RKO (cell line): Measurements from ENCODE around the gene COL18A1.
"Not testable (repeated sequence)": the region's sequence is repeated elsewhere in the genome, so short reads cannot be mapped to it uniquely, and the experiment has no call there.

Experiments used
- DNase-seq: peaks from one replicate; pipeline ENCODE4 v3.0.0-alpha.2; 2016; ENCODE audit warnings: low spot score

The COL18A1 gene

GRCh38 chr21:45494851-45495680 lies 90.1 kb downstream of the COL18A1 start:
- DNase-seq: no peak

- DNase-seq: no peak
These were observed 91.4 kb downstream of the COL18A1 start for GRCh38 chr21:45496151-45496967.

GRCh38 chr21:45496968-45497845 lies 92.2 kb downstream of the COL18A1 start:
- DNase-seq: no peak

- no peak for DNase-seq
These were observed 93.1 kb downstream of the COL18A1 start for GRCh38 chr21:45497846-45498645.

- DNase-seq: no peak
These were observed 93.7 kb downstream of the COL18A1 start for GRCh38 chr21:45498646-45499000.

GRCh38 chr21:45499201-45499750 lies 94.3 kb downstream of the COL18A1 start:
- no peak for DNase-seq

- DNase-seq: no peak
These were observed 95.1 kb downstream of the COL18A1 start for GRCh38 chr21:45499970-45500577.

- not testable (repeated sequence) for DNase-seq
These were observed 96.4 kb downstream of the COL18A1 start for GRCh38 chr21:45501081-45502005.

GRCh38 chr21:45502006-45502345 lies 97.0 kb downstream of the COL18A1 start:
- no peak for DNase-seq

- DNase-seq: no peak
These were observed 97.6 kb downstream of the COL18A1 start for GRCh38 chr21:45502600-45502999.

GRCh38 chr21:45503226-45503625 lies 98.3 kb downstream of the COL18A1 start:
- not testable (repeated sequence) for DNase-seq

GRCh38 chr21:45504021-45504515 lies 99.1 kb downstream of the COL18A1 start:
- no peak for DNase-seq

GRCh38 chr21:45504516-45505415 lies 99.8 kb downstream of the COL18A1 start:
- no peak for DNase-seq

- no peak for DNase-seq
These were observed 100.6 kb downstream of the COL18A1 start for GRCh38 chr21:45505416-45506021.

GRCh38 chr21:45506241-45506817 lies 101.4 kb downstream of the COL18A1 start:
- DNase-seq: no peak

GRCh38 chr21:45506836-45507522 lies 102.0 kb downstream of the COL18A1 start:
- DNase-seq: no peak

- no peak for DNase-seq
These were observed 102.5 kb downstream of the COL18A1 start for GRCh38 chr21:45507523-45507875.
